CD4-positive, CD25-positive, alpha-beta regulatory T cell (primary cell): ENCODE data around the gene DTYMK. TPM values are rescaled to one million over a fixed set of nuclear protein-coding genes. Genes with fewer than 3 reads are reported as not detected.

ENCODE experiments used
- ATAC-seq, 2 donors: fragments of 150-1000 bp; cut with Tn5 transposase; one replicate each; pipeline ENCODE4 v1.10.0; 2021; ENCODE audit warnings: low read depth in 2 of 2, moderate number of reproducible peaks in 2 of 2, moderate library complexity in 1 of 2
- DNase-seq, 3 donors: peaks; one replicate each; pipeline versions ENCODE4 v3.0.0 to v3.0.0-alpha.2; 2012 to 2022; ENCODE audit warnings: mixed read lengths in 1 of 3
- H3K27ac ChIP-seq: one replicate; pipeline ENCODE4 v1.7.0; 2013; ENCODE audit warnings: mild to moderate bottlenecking, low read length; ENCODE audit not compliant: insufficient read depth, poor library complexity, severe bottlenecking
- H3K27me3 ChIP-seq: one replicate; pipeline ENCODE4 v1.7.0; 2013; ENCODE audit warnings: low read length; ENCODE audit not compliant: control insufficient read depth, insufficient read depth
- H3K36me3 ChIP-seq: one replicate; pipeline ENCODE4 v1.7.0; 2013; ENCODE audit warnings: mild to moderate bottlenecking, low read length, moderate library complexity; ENCODE audit not compliant: control insufficient read depth, insufficient read depth
- H3K4me1 ChIP-seq: 2 replicates; pipeline ENCODE4 v1.7.0; 2013; ENCODE audit warnings: mild to moderate bottlenecking, low read length; ENCODE audit not compliant: insufficient read depth, control insufficient read depth, poor library complexity, severe bottlenecking
- H3K4me3 ChIP-seq: one replicate; pipeline ENCODE4 v1.7.0; 2013; ENCODE audit warnings: low read depth, mild to moderate bottlenecking, low read length, moderate library complexity
- H3K9me3 ChIP-seq, 2 experiments: 1 replicate in 1 of 2; 2 replicates in 1 of 2; pipeline ENCODE4 v1.7.0; 2013; ENCODE audit warnings: low read length in 2 of 2, mild to moderate bottlenecking in 1 of 2, moderate library complexity in 1 of 2; ENCODE audit not compliant: control insufficient read depth in 2 of 2
- H3K27ac Mint-ChIP-seq, 3 donors: one replicate each; pipeline ENCODE4 v1.8.0; 2020 to 2022; ENCODE audit warnings: mild to moderate bottlenecking in 3 of 3, mixed read lengths in 3 of 3, moderate library complexity in 2 of 3
- H3K27me3 Mint-ChIP-seq: one replicate; pipeline ENCODE4 v1.8.0; 2022; ENCODE audit warnings: mild to moderate bottlenecking, mixed read lengths
- H3K36me3 Mint-ChIP-seq: one replicate; pipeline ENCODE4 v1.8.0; 2020; ENCODE audit warnings: mixed read lengths
- H3K4me1 Mint-ChIP-seq, 4 donors: one replicate each; pipeline ENCODE4 v1.8.0; 2020 to 2022; ENCODE audit warnings: mixed read lengths in 4 of 4, mild to moderate bottlenecking in 1 of 4
- H3K4me3 Mint-ChIP-seq, 4 donors: one replicate each; pipeline ENCODE4 v1.8.0; 2020 to 2022; ENCODE audit warnings: mild to moderate bottlenecking in 4 of 4, mixed read lengths in 4 of 4, moderate library complexity in 3 of 4
- H3K9me3 Mint-ChIP-seq, 7 donors: one replicate each; pipeline ENCODE4 v1.8.0; 2020 to 2022; ENCODE audit warnings: mixed read lengths in 7 of 7, mild to moderate bottlenecking in 3 of 7, moderate library complexity in 2 of 7
- polyA plus RNA-seq, 4 donors: library from polyadenylated mRNA; unstranded; fragments of 300-500 nt; fragmentation: Illumina TruSeq; gene quantifications; one replicate each; pipeline ENCODE4 v1.2.3, GENCODE V29; 2021
- total RNA-seq: library from RNA; stranded (reverse); gene quantifications from one replicate; pipeline ENCODE4 v1.2.3, GENCODE V29; 2022

Gene DTYMK
- total and polyA plus RNA-seq, 5 donors from 2014 or later = 13.1 to 45.6 (median 38.3) TPM

DNA sequence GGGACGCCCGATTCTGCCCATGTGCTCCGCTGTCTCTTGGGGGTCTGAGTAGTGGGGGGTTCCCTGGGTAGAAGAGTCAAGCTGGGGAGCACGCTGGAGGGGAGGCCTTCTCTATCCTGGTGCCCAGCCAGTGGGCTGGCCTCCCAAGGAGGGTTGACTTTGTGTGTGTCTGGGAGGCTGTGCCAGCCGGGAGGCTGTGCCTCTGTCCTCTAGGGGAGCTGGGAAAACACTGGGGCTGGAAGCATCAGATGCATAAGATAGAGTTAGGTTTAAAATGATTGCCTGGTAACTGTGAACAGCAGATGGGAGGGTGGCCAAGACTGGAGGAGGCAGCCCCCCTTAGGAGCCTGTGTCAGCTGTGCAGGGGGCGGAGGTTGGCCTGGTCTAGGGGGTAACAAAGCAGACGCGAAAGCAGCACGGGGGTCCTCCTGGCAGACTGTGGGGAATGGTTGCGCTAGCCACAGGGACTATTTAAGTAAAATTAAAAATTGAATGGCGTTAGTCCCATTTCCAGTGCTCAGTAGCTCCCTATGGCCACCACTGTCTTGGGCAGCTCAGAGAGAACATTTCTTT, 16.5 kb upstream of the DTYMK start:
- peaks cover 16% of the 10 kb centered on the region for H3K36me3 Mint-ChIP-seq
- ATAC-seq = no peak
- peak overlapping the region; percentile 84 to 95 (median 90) for H3K4me3 Mint-ChIP-seq
- no peak for DNase-seq
- Histone ChIP-seq H3K4me3 (peak overlapping the region; percentile 57), H3K36me3 (peaks cover 30% of the 10 kb centered on the region), H3K27me3 (no peaks in the 10 kb centered on the region), H3K27ac (peak overlapping the region; percentile 76), H3K9me3 (no peaks in the 10 kb centered on the region), H3K4me1 (peaks cover 16% of the 10 kb centered on the region)
- peaks cover 4% of the 10 kb centered on the region for H3K27me3 Mint-ChIP-seq
- peaks cover 0 to 30% (median 16%) of the 10 kb centered on the region in 4 donors for H3K4me1 Mint-ChIP-seq
- H3K9me3 Mint-ChIP-seq = peaks cover 0 to 2% (median 0%) of the 10 kb centered on the region in 7 donors
- peak overlapping the region; percentile 5 to 86 (median 83) for H3K27ac Mint-ChIP-seq

DNA sequence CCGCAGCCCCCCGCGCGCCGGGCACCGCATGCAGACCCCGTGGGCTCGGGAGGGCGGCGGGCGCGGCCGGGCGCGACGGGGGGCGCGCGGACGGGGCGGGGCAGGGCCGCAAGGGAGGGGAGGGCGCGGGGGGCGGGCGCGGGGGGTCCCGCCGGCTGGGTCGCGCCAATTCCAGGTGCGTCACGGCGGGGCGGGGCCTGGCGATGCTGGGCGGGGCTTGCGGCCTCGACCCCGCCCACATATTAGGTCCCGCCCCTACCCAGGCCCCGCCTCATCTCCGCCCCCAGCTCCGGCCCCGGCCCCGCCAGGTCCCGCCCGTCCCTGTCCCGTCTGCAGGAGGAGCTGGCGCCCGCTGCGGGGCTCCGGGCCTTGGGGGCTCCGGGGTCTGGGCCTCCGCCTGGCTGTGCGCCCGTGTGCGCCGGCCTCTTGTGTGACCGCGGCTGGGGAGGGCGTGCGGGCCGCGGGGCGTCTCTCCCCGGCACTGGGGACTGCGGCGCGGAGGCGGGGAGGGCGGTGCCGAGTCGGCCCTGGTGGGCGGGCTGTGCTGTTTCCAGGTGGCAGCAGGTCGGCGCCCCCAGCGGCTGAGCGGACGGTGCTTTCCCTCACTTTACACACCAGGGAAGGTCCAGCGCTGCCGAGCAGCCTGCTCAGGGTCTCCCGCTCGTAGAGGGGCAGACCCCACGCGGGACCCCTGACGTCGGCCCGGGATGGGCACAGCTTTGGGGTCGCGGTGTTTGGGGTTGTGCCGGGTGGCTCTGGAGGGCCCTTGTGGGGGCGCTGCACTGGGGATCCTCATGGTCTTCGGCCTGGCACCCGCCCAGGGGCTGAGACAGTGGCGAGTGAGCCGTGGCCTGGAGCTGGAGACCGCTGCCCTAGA, 15.8 kb upstream of the DTYMK start:
- H3K27me3 Mint-ChIP-seq = peaks cover 4% of the 10 kb centered on the region
- no peaks in the 10 kb centered on the region for H3K27me3 ChIP-seq
- DNase-seq = peak; percentile 82 to 92 (median 87)
- peaks cover 16% of the 10 kb centered on the region for H3K36me3 Mint-ChIP-seq
- peak overlapping the region; percentile 57 for H3K4me3 ChIP-seq
- H3K4me1 Mint-ChIP-seq = peaks cover 0 to 30% (median 16%) of the 10 kb centered on the region in 4 donors
- peak overlapping the region; percentile 90 for H3K27ac ChIP-seq
- peak overlapping the region in 2 of 3 donors; percentile 83 to 86 for H3K27ac Mint-ChIP-seq
- H3K36me3 ChIP-seq = peaks cover 23% of the 10 kb centered on the region
- H3K4me1 ChIP-seq = peaks cover 16% of the 10 kb centered on the region
- H3K4me3 Mint-ChIP-seq = peak overlapping the region; percentile 84 to 95 (median 90)
- H3K9me3 ChIP-seq = no peaks in the 10 kb centered on the region
- ATAC-seq = peak; percentile 68 to 69
- peaks cover 0 to 2% (median 0%) of the 10 kb centered on the region in 7 donors for H3K9me3 Mint-ChIP-seq

DNA sequence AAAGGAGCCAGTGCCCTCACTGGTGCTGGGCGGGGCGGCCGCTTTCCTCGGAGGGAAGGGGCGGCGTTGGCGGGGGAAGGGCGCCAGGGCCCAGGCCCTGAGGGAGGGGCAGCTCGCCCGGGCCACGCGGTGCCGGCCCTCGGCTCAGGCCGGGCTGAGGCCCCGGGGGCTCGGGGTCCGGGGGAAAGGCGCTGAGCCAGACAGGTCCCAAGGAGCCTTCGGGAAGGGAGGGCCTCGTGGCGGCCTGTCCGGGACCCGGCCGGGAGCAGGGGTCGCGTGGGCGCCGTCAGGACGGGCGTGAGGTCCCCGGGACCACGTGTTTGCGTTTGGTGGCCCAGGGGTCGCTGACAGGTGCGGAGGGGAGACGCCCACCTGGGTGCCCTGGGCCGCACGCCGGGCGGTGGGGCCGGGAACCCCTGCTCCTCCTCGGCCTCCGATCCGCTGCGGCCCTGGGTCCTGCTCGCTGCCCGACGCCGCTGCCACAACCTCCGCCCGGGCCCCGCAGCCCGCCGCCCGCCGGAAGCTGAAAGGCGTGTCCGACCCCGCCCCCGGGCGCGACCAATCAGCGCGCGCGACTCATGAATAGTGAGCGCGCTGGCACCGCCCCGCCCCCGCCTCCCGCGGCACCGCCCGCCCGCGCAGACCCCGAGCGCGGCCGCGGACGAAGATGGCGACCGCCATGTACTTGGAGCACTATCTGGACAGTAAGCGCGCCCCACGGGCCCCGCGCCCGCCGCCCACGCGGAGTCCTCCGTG, 15.0 kb upstream of the DTYMK start, which contains the start of gene ING5:
ING5 (plus strand) TSS at position 641 of the 756 bp plus-strand sequence; CDS start at position 668, 27 bp downstream.
- no peaks in the 10 kb centered on the region for H3K9me3 ChIP-seq
- DNase-seq (peak; percentile 92 to 96 (median 95)), ATAC-seq (peak; percentile 73)
- peaks cover 15% of the 10 kb centered on the region for H3K36me3 ChIP-seq
- peak within 1 kb of the TSS; percentile 57 for H3K4me3 ChIP-seq
- peaks cover 16% of the 10 kb centered on the region for H3K4me1 ChIP-seq
- peaks cover 0 to 30% (median 16%) of the 10 kb centered on the region in 4 donors for H3K4me1 Mint-ChIP-seq
- H3K27me3 Mint-ChIP-seq = peaks cover 4% of the 10 kb centered on the region
- H3K27ac ChIP-seq = peak within 1 kb of the TSS; percentile 90
- H3K4me3 Mint-ChIP-seq = peak within 1 kb of the TSS; percentile 90 to 99 (median 94)
- peaks cover 0 to 2% (median 0%) of the 10 kb centered on the region in 7 donors for H3K9me3 Mint-ChIP-seq
- peak within 1 kb of the TSS; percentile 86 to 94 (median 88) for H3K27ac Mint-ChIP-seq
- no peaks in the 10 kb centered on the region for H3K27me3 ChIP-seq
- peaks cover 10% of the 10 kb centered on the region for H3K36me3 Mint-ChIP-seq

DNA sequence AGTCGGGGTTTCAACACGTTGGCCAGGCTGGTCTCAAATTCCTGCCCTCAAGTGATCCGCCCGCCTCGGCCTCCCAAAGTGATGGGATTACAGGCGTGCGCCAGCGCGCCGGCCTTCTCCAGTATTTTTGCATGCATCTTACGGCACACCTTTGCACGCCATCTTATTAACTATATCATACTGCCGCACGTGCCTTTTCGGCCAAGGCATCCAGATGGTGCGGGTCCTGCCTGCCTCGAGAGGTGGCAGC, 14.5 kb upstream of the DTYMK start:
- no peak for ATAC-seq
- peaks cover 0 to 30% (median 15%) of the 10 kb centered on the region in 4 donors for H3K4me1 Mint-ChIP-seq
- peak overlapping the region; percentile 90 to 99 (median 94) for H3K4me3 Mint-ChIP-seq
- Histone ChIP-seq H3K27ac (peak overlapping the region; percentile 90), H3K36me3 (peaks cover 11% of the 10 kb centered on the region), H3K27me3 (no peaks in the 10 kb centered on the region), H3K4me3 (no peak overlapping the region), H3K9me3 (no peaks in the 10 kb centered on the region), H3K4me1 (peaks cover 16% of the 10 kb centered on the region)
- peaks cover 6% of the 10 kb centered on the region for H3K36me3 Mint-ChIP-seq
- H3K27me3 Mint-ChIP-seq = peaks cover 4% of the 10 kb centered on the region
- DNase-seq = no peak
- H3K9me3 Mint-ChIP-seq = peaks cover 0 to 2% (median 0%) of the 10 kb centered on the region in 7 donors
- peak overlapping the region; percentile 78 to 94 (median 88) for H3K27ac Mint-ChIP-seq

DNA sequence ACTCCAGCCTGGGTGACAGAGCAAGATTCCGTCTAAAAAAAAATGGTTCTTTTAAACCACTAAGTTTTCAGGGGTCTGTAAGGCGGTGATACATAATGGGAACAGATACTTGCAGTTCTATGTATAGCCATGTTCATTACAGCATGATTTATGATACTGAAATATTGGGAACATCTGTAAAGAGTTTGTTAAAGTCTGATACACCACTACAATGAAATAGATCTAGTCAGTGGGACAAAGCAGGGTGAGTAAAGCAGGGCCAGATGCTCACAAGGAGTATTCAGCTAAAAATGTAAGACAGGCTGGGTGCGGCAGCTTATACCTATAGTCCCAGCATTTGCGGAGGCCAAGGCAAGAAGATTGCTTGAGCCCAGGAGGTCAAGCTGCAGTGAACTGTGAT, 9.0 kb upstream of the DTYMK start:
- H3K9me3 ChIP-seq = no peaks in the 10 kb centered on the region
- DNase-seq (no peak), ATAC-seq (no peak)
- peaks cover 4 to 9% (median 5%) of the 10 kb centered on the region in 4 donors for H3K4me1 Mint-ChIP-seq
- peaks cover 4% of the 10 kb centered on the region for H3K4me1 ChIP-seq
- H3K36me3 Mint-ChIP-seq = peaks cover 7% of the 10 kb centered on the region
- peak overlapping the region in 2 of 4 donors; percentile 27 to 49 for H3K4me3 Mint-ChIP-seq
- peak overlapping the region in 2 of 3 donors; percentile 17 to 60 for H3K27ac Mint-ChIP-seq
- peaks cover 6% of the 10 kb centered on the region for H3K36me3 ChIP-seq
- H3K9me3 Mint-ChIP-seq = no peaks in the 10 kb centered on the region
- no peak overlapping the region for H3K27ac ChIP-seq
- no peaks in the 10 kb centered on the region for H3K27me3 Mint-ChIP-seq
- H3K4me3 ChIP-seq = no peak overlapping the region
- H3K27me3 ChIP-seq = no peaks in the 10 kb centered on the region

DNA sequence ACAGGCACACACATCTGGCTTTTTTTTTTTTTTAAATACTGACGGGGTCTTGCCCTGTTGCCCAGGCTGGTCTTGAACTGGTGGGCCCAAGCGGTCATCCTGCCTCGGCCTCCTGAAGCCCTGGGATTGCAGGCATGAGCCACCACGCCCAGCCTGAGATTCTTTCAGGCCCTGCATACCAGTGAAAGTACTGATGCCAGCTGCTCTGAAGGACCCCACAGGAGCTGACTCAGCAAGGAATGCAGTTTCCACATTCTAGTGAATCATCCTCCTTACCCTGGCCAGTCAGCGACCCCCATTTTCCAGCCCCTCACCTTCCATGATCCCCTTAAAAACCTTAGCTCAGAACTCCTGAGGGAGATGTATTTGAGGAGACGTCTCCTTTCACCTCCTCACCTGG, 5.8 kb upstream of the DTYMK start:
- Histone ChIP-seq H3K4me1 (peaks cover 13% of the 10 kb centered on the region), H3K4me3 (no peak overlapping the region), H3K9me3 (no peaks in the 10 kb centered on the region), H3K27ac (no peak overlapping the region), H3K36me3 (peaks cover 14% of the 10 kb centered on the region), H3K27me3 (no peaks in the 10 kb centered on the region)
- H3K4me3 Mint-ChIP-seq = no peak overlapping the region
- ATAC-seq (no peak), DNase-seq (no peak)
- peaks cover 8 to 21% (median 12%) of the 10 kb centered on the region in 4 donors for H3K4me1 Mint-ChIP-seq
- no peak overlapping the region for H3K27ac Mint-ChIP-seq
- H3K36me3 Mint-ChIP-seq = peaks cover 10% of the 10 kb centered on the region
- H3K9me3 Mint-ChIP-seq = no peaks in the 10 kb centered on the region
- no peaks in the 10 kb centered on the region for H3K27me3 Mint-ChIP-seq

DNA sequence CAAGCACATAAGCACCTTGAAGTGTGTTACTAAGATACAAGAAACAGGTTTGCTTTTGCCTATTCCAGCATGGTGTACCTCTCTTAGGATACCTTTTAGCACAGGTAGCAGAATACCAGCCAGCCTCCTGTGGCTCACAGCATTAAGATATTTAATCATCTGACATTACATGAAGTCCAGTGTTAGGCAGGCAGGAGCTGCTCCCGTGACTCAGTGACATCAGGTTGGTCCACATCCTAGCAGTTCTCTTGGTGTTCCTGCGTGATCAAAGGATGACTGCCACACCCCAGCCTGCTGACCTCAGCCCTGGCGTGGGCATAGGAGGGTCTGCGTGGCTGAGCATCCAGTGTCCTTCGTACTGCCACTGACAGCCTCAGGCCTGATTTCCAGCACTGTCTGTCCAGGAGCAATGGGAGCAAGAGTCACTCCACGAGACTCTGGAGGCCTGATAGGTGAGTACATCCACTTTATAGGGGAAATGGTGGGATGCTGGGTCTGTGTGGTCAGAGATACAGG, 3.6 kb upstream of the DTYMK start:
- Histone ChIP-seq H3K27ac (no peak overlapping the region), H3K9me3 (no peaks in the 10 kb centered on the region), H3K4me3 (no peak overlapping the region), H3K4me1 (peaks cover 25% of the 10 kb centered on the region), H3K36me3 (peaks cover 14% of the 10 kb centered on the region), H3K27me3 (no peaks in the 10 kb centered on the region)
- Mint-ChIP-seq H3K27me3 (no peaks in the 10 kb centered on the region), H3K4me3 (peak overlapping the region in 1 of 4 donors; percentile 85), H3K36me3 (peaks cover 6% of the 10 kb centered on the region), H3K4me1 (peaks cover 10 to 29% (median 12%) of the 10 kb centered on the region in 4 donors), H3K27ac (peak overlapping the region in 2 of 3 donors; percentile 25 to 26), H3K9me3 (no peaks in the 10 kb centered on the region)
- no peak for DNase-seq
- no peak for ATAC-seq
